ENCODE results near the gene FBF1.

FBF1 gene

DNA sequence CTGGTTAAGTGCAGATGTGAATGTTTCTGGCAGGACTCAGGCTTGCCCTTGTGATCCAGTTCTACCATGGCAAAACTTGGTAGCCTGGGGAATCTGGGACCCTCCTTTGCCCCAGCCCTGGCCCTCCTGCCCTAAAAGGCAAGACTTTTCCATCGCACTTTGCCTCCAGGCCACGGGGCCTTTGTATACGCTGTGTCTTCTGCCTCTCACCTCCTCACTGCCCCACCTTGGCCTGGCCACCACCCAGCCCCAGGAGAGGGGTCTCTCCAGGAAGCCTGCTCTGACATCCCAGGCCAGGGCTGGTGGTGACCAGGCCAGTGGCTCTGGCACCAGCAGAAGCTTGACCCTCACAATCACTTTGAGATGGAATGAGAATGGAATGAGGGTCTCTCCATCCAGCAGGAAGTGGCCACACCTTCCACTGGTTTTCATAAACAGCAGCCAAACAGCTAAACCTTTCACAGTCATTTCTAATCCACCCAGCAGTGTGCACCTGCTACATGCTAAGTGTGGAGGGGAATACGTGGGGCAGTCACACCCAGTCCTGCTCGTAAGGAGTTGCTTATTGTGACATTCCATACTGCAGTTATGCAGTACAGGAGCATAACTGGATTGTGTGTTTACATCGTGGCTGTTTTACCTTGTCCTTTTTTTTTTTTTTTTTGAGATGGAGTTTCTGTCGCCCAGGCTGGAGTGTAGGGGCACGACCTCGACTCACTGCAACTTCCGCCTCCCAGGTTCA is 34.5 kb downstream of the FBF1 start:
- H3K4me2 ChIP-seq (ENCODE audit: low read depth, low read length, poor library complexity, severe bottlenecking): no peak overlapping the region
- no peaks in the 10 kb centered on the region for H3K9me3 ChIP-seq (ENCODE audit: insufficient read depth, low read depth, low read length)
- H3K36me3 ChIP-seq (ENCODE audit: insufficient read depth, low read length): peaks cover 8% of the 10 kb centered on the region; the same call in 1 of the 2 replicates
- no peaks in the 10 kb centered on the region for H3K27me3 ChIP-seq (ENCODE audit: insufficient read depth, low read length, poor library complexity, severe bottlenecking)
- H3K9ac ChIP-seq (ENCODE audit: low read depth, low read length, poor library complexity, severe bottlenecking): peak overlapping the region; percentile 14
- no peak for TF ChIP-seq EZH2phosphoT487 (IDR thresholded peaks at IDR 0.05; ENCODE audit: borderline replicate concordance)
- TF ChIP-seq, protein P1, sequence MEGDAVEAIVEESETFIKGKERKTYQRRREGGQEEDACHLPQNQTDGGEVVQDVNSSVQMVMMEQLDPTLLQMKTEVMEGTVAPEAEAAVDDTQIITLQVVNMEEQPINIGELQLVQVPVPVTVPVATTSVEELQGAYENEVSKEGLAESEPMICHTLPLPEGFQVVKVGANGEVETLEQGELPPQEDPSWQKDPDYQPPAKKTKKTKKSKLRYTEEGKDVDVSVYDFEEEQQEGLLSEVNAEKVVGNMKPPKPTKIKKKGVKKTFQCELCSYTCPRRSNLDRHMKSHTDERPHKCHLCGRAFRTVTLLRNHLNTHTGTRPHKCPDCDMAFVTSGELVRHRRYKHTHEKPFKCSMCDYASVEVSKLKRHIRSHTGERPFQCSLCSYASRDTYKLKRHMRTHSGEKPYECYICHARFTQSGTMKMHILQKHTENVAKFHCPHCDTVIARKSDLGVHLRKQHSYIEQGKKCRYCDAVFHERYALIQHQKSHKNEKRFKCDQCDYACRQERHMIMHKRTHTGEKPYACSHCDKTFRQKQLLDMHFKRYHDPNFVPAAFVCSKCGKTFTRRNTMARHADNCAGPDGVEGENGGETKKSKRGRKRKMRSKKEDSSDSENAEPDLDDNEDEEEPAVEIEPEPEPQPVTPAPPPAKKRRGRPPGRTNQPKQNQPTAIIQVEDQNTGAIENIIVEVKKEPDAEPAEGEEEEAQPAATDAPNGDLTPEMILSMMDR (conservative IDR thresholded peaks at IDR 0.05; ENCODE audit: low read length): no peak
- H3F3A ChIP-seq (ENCODE audit: low read depth): no peaks in the 10 kb centered on the region
- H3K4me3 ChIP-seq (ENCODE audit: low read length, poor library complexity, severe bottlenecking): no peak overlapping the region
- H3K9me2 ChIP-seq (replicated peaks; ENCODE audit: low read depth, low read length): no peaks in the 10 kb centered on the region
- peaks cover 46% of the 10 kb centered on the region for H3K4me1 ChIP-seq (ENCODE audit: insufficient read depth, low read length, poor library complexity, severe bottlenecking)
- H3K79me2 ChIP-seq (ENCODE audit: insufficient read depth, low read length): peaks cover 32% of the 10 kb centered on the region
- H2AFZ ChIP-seq (ENCODE audit: low read length): peak overlapping the region; percentile 27
- H4K20me1 ChIP-seq (ENCODE audit: insufficient read depth, low read length, poor library complexity, severe bottlenecking): peaks cover 6% of the 10 kb centered on the region

DNA sequence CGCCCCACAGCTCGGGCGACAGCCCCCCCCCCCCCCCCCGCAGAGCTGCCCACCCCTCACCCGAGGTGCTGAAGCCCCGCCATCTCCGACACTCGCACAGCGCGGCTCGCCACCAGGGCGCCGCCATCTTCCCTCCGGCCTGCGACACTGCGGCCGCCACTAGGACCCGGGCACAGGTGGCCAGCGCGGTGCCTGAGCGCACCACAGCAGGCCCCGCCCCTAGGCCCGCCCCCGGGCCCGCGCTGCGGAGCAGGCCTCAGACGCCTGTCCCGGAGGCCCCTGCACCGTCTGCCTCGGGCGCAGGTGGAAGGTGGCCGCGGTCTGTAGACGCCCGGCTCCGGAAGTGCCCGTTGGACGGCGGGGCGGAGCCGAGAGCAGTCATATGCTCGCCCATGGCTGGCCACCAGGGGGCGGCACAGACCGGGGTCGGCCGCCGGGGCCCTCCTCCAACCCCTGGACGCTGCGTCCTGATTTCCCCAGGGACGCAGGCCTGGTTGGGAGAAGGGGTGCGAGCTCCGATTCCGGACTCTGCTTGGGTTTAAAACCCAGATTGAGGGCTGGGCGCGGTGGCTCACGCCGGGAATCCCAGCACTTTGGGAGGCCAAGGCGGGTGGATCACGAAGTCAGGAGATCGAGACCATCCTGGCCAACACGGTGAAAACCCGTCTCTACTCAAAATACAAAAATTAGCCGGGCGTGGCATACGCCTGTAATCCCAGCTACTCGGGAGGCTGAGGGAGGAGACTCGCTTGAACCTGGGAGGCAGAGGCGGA is 35.9 kb downstream of the FBF1 start, which contains the start of gene MRPL38:
TSS of gene MRPL38 (minus strand) at position 136 of the 773 bp plus-strand sequence. CDS start at position 127, 9 bp downstream.
- Histone ChIP-seq H3K4me3 (ENCODE audit: low read length, poor library complexity, severe bottlenecking) (peak within 1 kb of the TSS; percentile 100), H3K36me3 (ENCODE audit: insufficient read depth, low read length) (peaks cover 13% of the 10 kb centered on the region; the same call in 1 of the 2 replicates), H3K4me2 (ENCODE audit: low read depth, low read length, poor library complexity, severe bottlenecking) (peak within 1 kb of the TSS; percentile 100), H2AFZ (ENCODE audit: low read length) (peak within 1 kb of the TSS; percentile 91), H3K9me3 (ENCODE audit: insufficient read depth, low read depth, low read length) (no peaks in the 10 kb centered on the region), H3K4me1 (ENCODE audit: insufficient read depth, low read length, poor library complexity, severe bottlenecking) (peaks cover 35% of the 10 kb centered on the region), H3K9me2 (replicated peaks; ENCODE audit: low read depth, low read length) (no peaks in the 10 kb centered on the region), H3K27me3 (ENCODE audit: insufficient read depth, low read length, poor library complexity, severe bottlenecking) (no peaks in the 10 kb centered on the region), H4K20me1 (ENCODE audit: insufficient read depth, low read length, poor library complexity, severe bottlenecking) (peaks cover 6% of the 10 kb centered on the region), H3K79me2 (ENCODE audit: insufficient read depth, low read length) (peaks cover 32% of the 10 kb centered on the region), H3K9ac (ENCODE audit: low read depth, low read length, poor library complexity, severe bottlenecking) (peak within 1 kb of the TSS; percentile 95), H3F3A (ENCODE audit: low read depth) (no peaks in the 10 kb centered on the region)
- no peak for TF ChIP-seq EZH2phosphoT487 (IDR thresholded peaks at IDR 0.05; ENCODE audit: borderline replicate concordance)
- TF ChIP-seq, protein P1 (conservative IDR thresholded peaks at IDR 0.05; ENCODE audit: low read length): peak; percentile 74

DNA sequence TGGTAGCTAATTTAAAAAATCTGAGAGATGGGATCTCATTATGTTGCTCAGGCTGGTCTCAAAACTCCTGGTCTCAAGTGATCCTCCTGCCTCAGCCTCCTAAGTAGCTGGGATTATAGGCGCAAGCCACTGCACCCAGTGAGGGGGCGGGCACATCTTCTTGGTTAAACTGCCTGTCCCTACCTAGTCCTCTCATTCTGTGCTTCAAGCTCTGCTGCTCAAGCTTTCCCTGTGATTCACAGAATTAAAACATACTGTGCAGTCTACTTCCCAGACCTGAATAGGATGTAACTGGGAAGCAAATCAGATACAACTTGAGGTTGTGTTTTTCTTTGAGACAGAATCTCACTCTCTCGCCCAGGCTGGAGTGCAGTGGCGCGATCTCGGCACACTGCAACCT is 38.4 kb downstream of the FBF1 start:
- Histone ChIP-seq H3K4me2 (ENCODE audit: low read depth, low read length, poor library complexity, severe bottlenecking) (no peak overlapping the region), H3K9ac (ENCODE audit: low read depth, low read length, poor library complexity, severe bottlenecking) (no peak overlapping the region)

More for the DNA sequence above, 38.4 kb downstream of the FBF1 start:
- Histone ChIP-seq H3K4me3 (ENCODE audit: low read length, poor library complexity, severe bottlenecking) (no peak overlapping the region), H3K9me3 (ENCODE audit: insufficient read depth, low read depth, low read length) (no peaks in the 10 kb centered on the region), H2AFZ (ENCODE audit: low read length) (no peak overlapping the region), H3K36me3 (ENCODE audit: insufficient read depth, low read length) (peaks cover 28% of the 10 kb centered on the region; the same call in 1 of the 2 replicates), H3K9me2 (replicated peaks; ENCODE audit: low read depth, low read length) (no peaks in the 10 kb centered on the region), H3K27me3 (ENCODE audit: insufficient read depth, low read length, poor library complexity, severe bottlenecking) (no peaks in the 10 kb centered on the region), H3F3A (ENCODE audit: low read depth) (peaks cover 2% of the 10 kb centered on the region), H4K20me1 (ENCODE audit: insufficient read depth, low read length, poor library complexity, severe bottlenecking) (peaks cover 6% of the 10 kb centered on the region), H3K4me1 (ENCODE audit: insufficient read depth, low read length, poor library complexity, severe bottlenecking) (peaks cover 23% of the 10 kb centered on the region), H3K79me2 (ENCODE audit: insufficient read depth, low read length) (peaks cover 32% of the 10 kb centered on the region)
- no peak for TF ChIP-seq EZH2phosphoT487 (IDR thresholded peaks at IDR 0.05; ENCODE audit: borderline replicate concordance)
- TF ChIP-seq, protein P1 (conservative IDR thresholded peaks at IDR 0.05; ENCODE audit: low read length): no peak
